HepG2 (cell line): ENCODE data around the gene CCDC28A. TPM values are rescaled to one million over a fixed set of nuclear protein-coding genes. Genes with fewer than 3 reads are reported as not detected.

Experiments
- ATAC-seq: fragments of 200-7000 bp; cut with Tn5 transposase; 3 replicates; pipeline ENCODE4 v1.9.1; 2020; ENCODE audit warnings: mild to moderate bottlenecking, moderate library complexity
- BruUV-seq: library from RNA; stranded (reverse); fragments of 400-500 nt; replicated peaks from 2 replicates; lab custom pipeline; 2021; lab: Mats Ljungman, UMichigan
- CTCF ChIA-PET: fragments of 300-600 bp; formaldehyde crosslinking; extraction: SDS; loops from one replicate; lab custom pipeline; 2021; ENCODE audit warnings: low total read pairs, inconsistent platforms, low intra/inter-chr PET ratio; lab: Yijun Ruan, JAX
- POLR2A ChIA-PET: fragments of 350-600 bp; sonication (Branson Sonifier 250); formaldehyde crosslinking; loops from one replicate; lab custom pipeline; 2020; ENCODE audit warnings: antibody characterized with exemption, inconsistent platforms; lab: Yijun Ruan, JAX
- DNase-seq: peaks from one replicate; pipeline ENCODE4 v3.0.0-alpha.2; 2015; ENCODE audit warnings: low spot score
- FAIRE-seq: peaks from 3 replicates; lab custom pipeline; 2011; peaks lifted over from hg19 to GRCh38; lab: Jason Lieb, UNC
- H2AFZ ChIP-seq: one replicate; pipeline ENCODE4 v1.6.1; 2011; ENCODE audit warnings: low read length, inconsistent platforms
- H3K27ac ChIP-seq: fragments of 300-600 bp; 3 replicates; pipeline ENCODE4 v1.8.0; 2011; ENCODE audit warnings: mixed run types, mild to moderate bottlenecking, mixed read lengths, low read length, inconsistent platforms; ENCODE audit not compliant: insufficient read depth; ENCODE audit errors: extremely low read length
- H3K27me3 ChIP-seq, 2 experiments: fragments of 200-600 bp in 1 of 2; 2 replicates in 1 of 2; 3 replicates in 1 of 2; pipeline versions ENCODE4 v1.6.0 to v1.8.0; 2011; ENCODE audit warnings: low read length in 2 of 2, mild to moderate bottlenecking in 2 of 2, moderate library complexity in 2 of 2, inconsistent platforms in 1 of 2; ENCODE audit not compliant: insufficient read depth in 2 of 2, control insufficient read depth in 1 of 2
- H3K36me3 ChIP-seq, 2 experiments: fragments of 200-600 bp in 1 of 2; replicated peaks in 1 of 2; 2 replicates in 1 of 2; 3 replicates in 1 of 2; pipeline versions ENCODE4 v1.5.1 to v1.8.0; 2011; ENCODE audit warnings: low read length in 2 of 2, inconsistent platforms in 1 of 2; ENCODE audit not compliant: insufficient read depth in 2 of 2, control insufficient read depth in 1 of 2
- H3K4me1 ChIP-seq: 2 replicates; pipeline ENCODE4 v1.5.1; 2012; ENCODE audit warnings: low read length, inconsistent platforms; ENCODE audit not compliant: insufficient read depth
- H3K4me2 ChIP-seq: 2 replicates; pipeline ENCODE4 v1.6.0; 2011; ENCODE audit warnings: low read depth, low read length, inconsistent platforms
- H3K4me3 ChIP-seq, 3 experiments: fragments of 200-600 bp in 1 of 3; sonication (generic), shearing (Covaris generic) in 1 of 3; replicated peaks in 1 of 3; 2 replicates each; pipeline ENCODE4 v1.5.1; 2011 to 2016; ENCODE audit warnings: low read length in 3 of 3, inconsistent platforms in 2 of 3, low read depth in 2 of 3, mild to moderate bottlenecking in 2 of 3, control low read depth in 1 of 3, mixed read lengths in 1 of 3; ENCODE audit not compliant: insufficient read depth in 1 of 3
- H3K79me2 ChIP-seq: one replicate; pipeline ENCODE4 v1.6.1; 2011; ENCODE audit warnings: low read length, inconsistent platforms; ENCODE audit not compliant: insufficient read depth
- H3K9ac ChIP-seq: 2 replicates; pipeline ENCODE4 v1.6.0; 2011; ENCODE audit warnings: mild to moderate bottlenecking, low read depth, low read length, inconsistent platforms; ENCODE audit not compliant: insufficient read depth
- H3K9me3 ChIP-seq: 2 replicates; pipeline ENCODE4 v1.5.1; 2012; ENCODE audit warnings: mild to moderate bottlenecking, low read length
- H4K20me1 ChIP-seq: 2 replicates; pipeline ENCODE4 v1.6.0; 2011; ENCODE audit warnings: inconsistent platforms, mild to moderate bottlenecking, low read length, moderate library complexity; ENCODE audit not compliant: insufficient read depth
- GATA4 ChIP-seq: sonication (generic); IDR thresholded peaks from 2 replicates; pipeline ENCODE4 v1.6.1; 2016; ENCODE audit warnings: antibody characterized with exemption, low read depth, borderline replicate concordance
- HCFC1 ChIP-seq: fragments of 150-350 bp; IDR thresholded peaks from 2 replicates; pipeline ENCODE4 v1.6.1; 2014; ENCODE audit warnings: low read depth, low read length
- MXD3 ChIP-seq: IDR thresholded peaks from 2 replicates; pipeline ENCODE4 v1.6.1; 2016; ENCODE audit warnings: mild to moderate bottlenecking, missing biosample characterization, missing genetic modification reagents
- NFATC3 ChIP-seq: sonication (generic); formaldehyde crosslinking; IDR thresholded peaks from 2 replicates; pipeline ENCODE4 v1.5.1; 2020; ENCODE audit warnings: mild to moderate bottlenecking, missing genetic modification reagents
- THAP7 ChIP-seq: sonication (generic); formaldehyde crosslinking; IDR thresholded peaks from 2 replicates; pipeline ENCODE4 v1.8.1; 2023; ENCODE audit warnings: mild to moderate bottlenecking, missing genetic modification reagents
- ZBTB14 ChIP-seq: sonication (generic); formaldehyde crosslinking; IDR thresholded peaks from 2 replicates; pipeline ENCODE4 v1.4.0; 2020; ENCODE audit warnings: missing genetic modification reagents
- ZNF407 ChIP-seq: sonication (generic); formaldehyde crosslinking; IDR thresholded peaks from one replicate; pipeline ENCODE4 v1.5.1; 2020; ENCODE audit warnings: mild to moderate bottlenecking, missing genetic modification reagents; ENCODE audit errors: not compliant biosample characterization
- ZNF574 ChIP-seq: sonication (generic); formaldehyde crosslinking; IDR thresholded peaks from 2 replicates; pipeline ENCODE4 v1.4.0; 2020; ENCODE audit warnings: missing genetic modification reagents
- WGBS: methylation state at CpG from one replicate; pipeline ENCODE4 v1.1.6; 2017; ENCODE audit warnings: low lambda C conversion rate; 5-methylcytosine and 5-hydroxymethylcytosine counted together
- in situ Hi-C: cut with HindIII; loops from 2 replicates; pipeline ENCODE4 v1.10.0; 2017; ENCODE audit warnings: low pct_unique_long_range_greater_than_20kb; ENCODE audit not compliant: extremely low pct_ligation_motif_present
- intact Hi-C: fragments of 100-400 bp; cut with micrococcal nuclease; formaldehyde crosslinking; loops from one replicate; pipeline ENCODE4 v1.10.0; 2022; ENCODE audit not compliant: unreplicated experiment
- polyA plus RNA-seq, 8 experiments: library from polyadenylated mRNA; depleted of rRNA in 3 of 8; stranded (reverse) in 7 of 8; unstranded in 1 of 8; fragments of >200 nt; fragmentation: Illumina TruSeq in 4 of 8; extraction: Trizol in 4 of 8; gene quantifications; 2 replicates each; pipeline versions ENCODE4 v1.2.1 to v1.2.3, GENCODE V29; 2011 to 2016; ENCODE audit warnings: low read depth in 4 of 8, missing spikeins in 1 of 8, mixed read lengths in 1 of 8; ENCODE audit not compliant: insufficient read depth in 1 of 8
- total RNA-seq, 5 experiments: library from RNA; depleted of rRNA; stranded (reverse); fragments of >200 nt; fragmentation: Illumina TruSeq; extraction: Trizol; gene quantifications; 2 replicates each; pipeline ENCODE4 v1.2.3, GENCODE V29; 2016; ENCODE audit warnings: low read depth in 1 of 5

Gene CCDC28A
- total and polyA plus RNA-seq, 2 of the 13 experiments (the other 11 are each of a cell fraction or from before 2014, with no cell fraction given), result 15.8 TPM

GRCh38 chr6:138726757-138727097 is 46.8 kb upstream of the CCDC28A start:
- no TSS peak for BruUV-seq
- Histone ChIP-seq H3K4me3 (no peak overlapping the region), H3K9me3 (no peaks in the 10 kb centered on the region), H3K27me3 (no peaks in the 10 kb centered on the region), H4K20me1 (no peaks in the 10 kb centered on the region), H3K9ac (no peak overlapping the region), H2AFZ (no peak overlapping the region), H3K79me2 (no peaks in the 10 kb centered on the region), H3K4me2 (no peak overlapping the region), H3K27ac (no peak overlapping the region), H3K36me3 (no peaks in the 10 kb centered on the region), H3K4me1 (peaks cover 31% of the 10 kb centered on the region)
- no peak for DNase-seq
- ChIA-PET POLR2A (no interaction called here), CTCF (interaction anchor here (1.4 kb wide), 1 partner anchor 35 kb away, joined by 3 read pairs; no protein-coding TSS in a partner anchor)
- in situ Hi-C loops (no loop called here), intact Hi-C loops (no loop called here)
- no peak for ATAC-seq
- 63% methylated on average over 3 of the region's 3 CpGs for WGBS
- no peak for FAIRE-seq
- TF ChIP-seq ZNF574 (CRISPR knock-in tag) (no peak), HCFC1 (no peak), THAP7 (CRISPR knock-in tag) (no peak), NFATC3 (CRISPR knock-in tag) (no peak), ZBTB14 (CRISPR knock-in tag) (no peak), GATA4 (no peak), MXD3 (CRISPR knock-in tag) (no peak), ZNF407 (CRISPR knock-in tag) (no peak)
